PC-3 (cell line): ENCODE results near the gene CCDC187. TPM values are rescaled to one million over a fixed set of nuclear protein-coding genes. Genes with fewer than 3 reads are reported as not detected.

Experiments used
- ATAC-seq: fragments of 200-7000 bp; cut with Tn5 transposase; 2 replicates; pipeline ENCODE4 v1.9.1; 2020; ENCODE audit warnings: mild to moderate bottlenecking, moderate library complexity
- BruUV-seq: library from RNA; stranded (reverse); fragments of 400-500 nt; replicated peaks from 2 replicates; lab custom pipeline; 2021; lab: Mats Ljungman, UMichigan
- CTCF ChIA-PET: fragments of 300-600 bp; sonication (Branson Sonifier 250); formaldehyde crosslinking; loops from one replicate; lab custom pipeline; 2022; ENCODE audit warnings: antibody characterized with exemption; lab: Charles Lee
- POLR2A ChIA-PET: fragments of 300-600 bp; sonication (Branson Sonifier 250); formaldehyde crosslinking; loops from one replicate; lab custom pipeline; 2022; ENCODE audit warnings: antibody characterized with exemption; ENCODE audit not compliant: unreplicated experiment; lab: Charles Lee
- DNase-seq: peaks from one replicate; pipeline ENCODE4 v3.0.0-alpha.2; 2015
- H2AFZ ChIP-seq: fragments of 300-600 bp; sonication (generic); 2 replicates; pipeline ENCODE4 v1.6.0; 2016; ENCODE audit warnings: antibody characterized with exemption, low read length
- H3F3A ChIP-seq: fragments of 300-600 bp; sonication (generic); one replicate; pipeline ENCODE4 v1.6.0; 2017; ENCODE audit warnings: antibody characterized with exemption, low read length, control low read depth, mild to moderate bottlenecking; ENCODE audit not compliant: unreplicated experiment
- H3K27ac ChIP-seq: fragments of 300-600 bp; sonication (generic); 2 replicates; pipeline ENCODE4 v1.5.1; 2016; ENCODE audit warnings: mild to moderate bottlenecking, low read length
- H3K27me3 ChIP-seq: fragments of 300-600 bp; sonication (generic); 2 replicates; pipeline ENCODE4 v1.6.1; 2016; ENCODE audit warnings: low read length, mixed read lengths
- H3K36me3 ChIP-seq: fragments of 300-600 bp; sonication (generic); 2 replicates; pipeline ENCODE4 v1.6.1; 2016; ENCODE audit warnings: low read depth, mixed run types, low read length, mixed read lengths
- H3K4me1 ChIP-seq: fragments of 300-600 bp; sonication (generic); 2 replicates; pipeline ENCODE4 v1.5.1; 2016; ENCODE audit warnings: low read length; ENCODE audit not compliant: insufficient read depth
- H3K4me2 ChIP-seq: fragments of 300-600 bp; sonication (generic); 2 replicates; pipeline ENCODE4 v1.6.0; 2016; ENCODE audit warnings: low read length
- H3K4me3 ChIP-seq: fragments of 300-600 bp; sonication (generic); 2 replicates; pipeline ENCODE4 v1.5.1; 2016; ENCODE audit warnings: mild to moderate bottlenecking, low read length, mixed read lengths
- H3K79me2 ChIP-seq: fragments of 300-600 bp; sonication (generic); 2 replicates; pipeline ENCODE4 v1.6.1; 2017; ENCODE audit warnings: low read length, mixed read lengths
- H3K9ac ChIP-seq: fragments of 300-600 bp; sonication (generic); 2 replicates; pipeline ENCODE4 v1.6.0; 2016; ENCODE audit warnings: mild to moderate bottlenecking, low read length
- H3K9me2 ChIP-seq: fragments of 300-600 bp; sonication (generic); replicated peaks from 2 replicates; pipeline ENCODE4 v1.6.1; 2016; ENCODE audit warnings: mixed run types, low read length, mixed read lengths
- H3K9me3 ChIP-seq: fragments of 300-600 bp; sonication (generic); 2 replicates; pipeline ENCODE4 v1.6.1; 2016; ENCODE audit warnings: low read length, mixed read lengths
- H4K20me1 ChIP-seq: fragments of 300-600 bp; sonication (generic); 2 replicates; pipeline ENCODE4 v1.6.1; 2016; ENCODE audit warnings: low read length, mixed read lengths
- CTCF ChIP-seq: fragments of 300-600 bp; sonication (generic); conservative IDR thresholded peaks from 2 replicates; pipeline ENCODE4 v1.5.1; 2017; ENCODE audit warnings: antibody characterized with exemption, low read depth, mild to moderate bottlenecking, low read length
- EZH2 ChIP-seq: fragments of 300-600 bp; sonication (generic); IDR thresholded peaks from one replicate; pipeline ENCODE4 v1.6.1; 2017; ENCODE audit warnings: antibody characterized with exemption, mild to moderate bottlenecking, low read length; ENCODE audit not compliant: unreplicated experiment
- EZH2phosphoT487 ChIP-seq: fragments of 300-600 bp; sonication (generic); IDR thresholded peaks from 2 replicates; pipeline ENCODE4 v1.6.1; 2018; ENCODE audit warnings: mild to moderate bottlenecking, antibody characterized with exemption, low read length, borderline replicate concordance
- intact Hi-C: fragments of 100-400 bp; cut with micrococcal nuclease; formaldehyde crosslinking; loops from 2 replicates; pipeline ENCODE4 v1.9.0; 2023
- total RNA-seq: library from RNA; depleted of rRNA; stranded (reverse); fragments of >200 nt; gene quantifications from 2 replicates; pipeline ENCODE4 v1.2.3, GENCODE V29; 2014

CCDC187 gene
- total RNA-seq, 1 experiment from 2014 or later = 0.04 TPM

GRCh38 chr9:136231478-136232297 lies 72.2 kb downstream of the CCDC187 start:
- intact Hi-C loops = no loop called here
- Histone ChIP-seq H3K9me3 (no peaks in the 10 kb centered on the region), H3K36me3 (no peaks in the 10 kb centered on the region), H3K9me2 (no peaks in the 10 kb centered on the region), H2AFZ (no peak overlapping the region), H3K4me2 (no peak overlapping the region), H3K79me2 (peaks cover 24% of the 10 kb centered on the region), H3F3A (no peaks in the 10 kb centered on the region), H3K27ac (no peak overlapping the region), H3K4me1 (peaks cover 30% of the 10 kb centered on the region), H3K9ac (no peak overlapping the region), H3K4me3 (no peak overlapping the region), H4K20me1 (no peaks in the 10 kb centered on the region), H3K27me3 (no peaks in the 10 kb centered on the region)
- BruUV-seq = no TSS peak
- TF ChIP-seq EZH2 = no peak
- TF ChIP-seq CTCF = no peak
- no peak for TF ChIP-seq EZH2phosphoT487
- ATAC-seq (no peak), DNase-seq (no peak)
- ChIA-PET POLR2A (no interaction called here), CTCF (no interaction called here)

GRCh38 chr9:136230773-136231172 lies 73.1 kb downstream of the CCDC187 start:
- no peak overlapping the region for H3K4me2 ChIP-seq
- H3K27ac ChIP-seq = no peak overlapping the region
- no peaks in the 10 kb centered on the region for H3K9me2 ChIP-seq
- peaks cover 30% of the 10 kb centered on the region for H3K4me1 ChIP-seq
- peaks cover 3% of the 10 kb centered on the region; the same call in 1 of the 2 replicates for H3K36me3 ChIP-seq
- DNase-seq = no peak
- TF ChIP-seq EZH2phosphoT487 (no peak), EZH2 (no peak), CTCF (no peak)
- ChIA-PET CTCF (no interaction called here), POLR2A (no interaction called here)
- no peaks in the 10 kb centered on the region for H3K9me3 ChIP-seq
- H3K9ac ChIP-seq = no peak overlapping the region
- intact Hi-C loops = no loop called here
- H3K4me3 ChIP-seq = no peak overlapping the region
- BruUV-seq = no TSS peak
- no peaks in the 10 kb centered on the region for H3F3A ChIP-seq
- ATAC-seq = no peak
- no peaks in the 10 kb centered on the region for H3K27me3 ChIP-seq
- no peak overlapping the region for H2AFZ ChIP-seq
- H3K79me2 ChIP-seq = peaks cover 31% of the 10 kb centered on the region
- H4K20me1 ChIP-seq = no peaks in the 10 kb centered on the region

- Histone ChIP-seq H3K4me1 (peaks cover 30% of the 10 kb centered on the region), H3K79me2 (peaks cover 36% of the 10 kb centered on the region), H3K36me3 (peaks cover 5% of the 10 kb centered on the region; the same call in 1 of the 2 replicates), H2AFZ (no peak overlapping the region), H3K27me3 (no peaks in the 10 kb centered on the region), H3K9me3 (no peaks in the 10 kb centered on the region), H3K27ac (no peak overlapping the region), H3K4me3 (no peak overlapping the region), H4K20me1 (no peaks in the 10 kb centered on the region), H3K4me2 (no peak overlapping the region), H3K9ac (no peak overlapping the region), H3F3A (no peaks in the 10 kb centered on the region), H3K9me2 (no peaks in the 10 kb centered on the region)
- POLR2A ChIA-PET = no interaction called here
- no TSS peak for BruUV-seq
- intact Hi-C loops = no loop called here
- ATAC-seq (no peak), DNase-seq (no peak)
- CTCF ChIA-PET = no interaction called here
- TF ChIP-seq EZH2 = no peak
- TF ChIP-seq CTCF = no peak
- no peak for TF ChIP-seq EZH2phosphoT487
Measured at GRCh38 chr9:136230365-136230764, 73.5 kb downstream of the CCDC187 start.
